Measurements from ENCODE around the gene TWF2. TPM values are rescaled to one million over a fixed set of nuclear protein-coding genes. Genes with fewer than 3 reads are reported as not detected.

Gene TWF2
- total RNA-seq, 2 donors from 2014 or later = 40.7 to 41.9 TPM

- Mint-ChIP-seq H3K4me1 (peaks cover 12% of the 10 kb centered on the region), H3K27me3 (ENCODE audit: insufficient read depth) (no peaks in the 10 kb centered on the region), H3K27ac (no peak overlapping the region), H3K36me3 (ENCODE audit: low read depth) (peaks cover 72% of the 10 kb centered on the region), H3K4me3 (no peak overlapping the region), H3K9me3 (no peaks in the 10 kb centered on the region)
- Histone ChIP-seq H3K9me3 (ENCODE audit: control insufficient read depth, low read length) (no peaks in the 10 kb centered on the region), H3K4me3 (ENCODE audit: low read length) (no peak overlapping the region), H3K4me1 (ENCODE audit: control insufficient read depth, insufficient read depth, low read length) (peaks cover 6% of the 10 kb centered on the region), H3K36me3 (ENCODE audit: control insufficient read depth, insufficient read depth, low read length) (peaks cover 71% of the 10 kb centered on the region), H3K9ac (ENCODE audit: extremely low read depth, low read length, poor library complexity, severe bottlenecking) (no peak overlapping the region), H3K27me3 (ENCODE audit: control insufficient read depth, insufficient read depth, low read length, poor library complexity, severe bottlenecking) (no peaks in the 10 kb centered on the region), H3K27ac (ENCODE audit: low read depth, low read length) (no peak overlapping the region)
- DNase-seq = no peak
- TF ChIP-seq CTCF (conservative IDR thresholded peaks at IDR 0.05) = no peak
- 88 to 96% methylated on average over 2 to 4 of the region's 4 CpGs for WGBS, 2 experiments (ENCODE audit: insufficient coverage in 1 of 2, insufficient read length in 1 of 2)
These were observed 36.4 kb downstream of the TWF2 start for GRCh38 chr3:52202384-52203077.

GRCh38 chr3:52200981-52201679 lies 37.8 kb downstream of the TWF2 start:
- Mint-ChIP-seq H3K27me3 (ENCODE audit: insufficient read depth) (no peaks in the 10 kb centered on the region), H3K9me3 (no peaks in the 10 kb centered on the region), H3K36me3 (ENCODE audit: low read depth) (peaks cover 60% of the 10 kb centered on the region), H3K4me3 (no peak overlapping the region), H3K27ac (no peak overlapping the region), H3K4me1 (peaks cover 14% of the 10 kb centered on the region)
- H3K27ac ChIP-seq (ENCODE audit: low read depth, low read length) = no peak overlapping the region
- no peak overlapping the region for H3K4me3 ChIP-seq (ENCODE audit: low read length)
- H3K9ac ChIP-seq (ENCODE audit: extremely low read depth, low read length, poor library complexity, severe bottlenecking) = no peak overlapping the region
- peaks cover 9% of the 10 kb centered on the region for H3K4me1 ChIP-seq (ENCODE audit: control insufficient read depth, insufficient read depth, low read length)
- peaks cover 60% of the 10 kb centered on the region for H3K36me3 ChIP-seq (ENCODE audit: control insufficient read depth, insufficient read depth, low read length)
- H3K27me3 ChIP-seq (ENCODE audit: control insufficient read depth, insufficient read depth, low read length, poor library complexity, severe bottlenecking) = no peaks in the 10 kb centered on the region
- 98 to 100% methylated on average over 5 of the region's 5 CpGs for WGBS, 2 experiments (ENCODE audit: insufficient coverage in 1 of 2, insufficient read length in 1 of 2)
- H3K9me3 ChIP-seq (ENCODE audit: control insufficient read depth, low read length) = no peaks in the 10 kb centered on the region
- TF ChIP-seq CTCF (conservative IDR thresholded peaks at IDR 0.05) = no peak
- no peak for DNase-seq

GRCh38 chr3:52198643-52199608 lies 40.0 kb downstream of the TWF2 start:
- Histone ChIP-seq H3K9ac (ENCODE audit: extremely low read depth, low read length, poor library complexity, severe bottlenecking) (peak overlapping the region; percentile 86), H3K36me3 (ENCODE audit: control insufficient read depth, insufficient read depth, low read length) (peaks cover 39% of the 10 kb centered on the region), H3K27ac (ENCODE audit: low read depth, low read length) (no peak overlapping the region), H3K27me3 (ENCODE audit: control insufficient read depth, insufficient read depth, low read length, poor library complexity, severe bottlenecking) (no peaks in the 10 kb centered on the region), H3K9me3 (ENCODE audit: control insufficient read depth, low read length) (no peaks in the 10 kb centered on the region), H3K4me3 (ENCODE audit: low read length) (peak overlapping the region; percentile 98), H3K4me1 (ENCODE audit: control insufficient read depth, insufficient read depth, low read length) (peaks cover 9% of the 10 kb centered on the region)
- H3K4me1 Mint-ChIP-seq = peaks cover 14% of the 10 kb centered on the region
- WGBS, 2 experiments (ENCODE audit: insufficient coverage in 1 of 2, insufficient read length in 1 of 2) = 61 to 81% methylated on average over 7 to 14 of the region's 14 CpGs
- H3K36me3 Mint-ChIP-seq (ENCODE audit: low read depth) = peaks cover 40% of the 10 kb centered on the region
- peak overlapping the region; percentile 41 for H3K27ac Mint-ChIP-seq
- H3K27me3 Mint-ChIP-seq (ENCODE audit: insufficient read depth) = no peaks in the 10 kb centered on the region
- no peaks in the 10 kb centered on the region for H3K9me3 Mint-ChIP-seq
- peak overlapping the region; percentile 94 for H3K4me3 Mint-ChIP-seq
- no peak for TF ChIP-seq CTCF (conservative IDR thresholded peaks at IDR 0.05)
- DNase-seq = no peak
